Adrenal gland (tissue), 12 donors: Measurements from ENCODE around the gene CACNA1D. TPM values are rescaled to one million over a fixed set of nuclear protein-coding genes. Genes with fewer than 3 reads are reported as not detected.

Experiments
- DNase-seq, 7 donors: peaks; one replicate each; pipeline ENCODE4 v3.0.0-alpha.2; 2019 to 2020
- H3K27ac ChIP-seq, 5 donors: fragments of 200-600 bp; sonication (generic) in 4 of 5; 1 replicate in 3 of 5; 2 replicates in 2 of 5; pipeline versions ENCODE4 v1.5.1 to v1.8.0; 2016 to 2020; ENCODE audit warnings: mild to moderate bottlenecking in 1 of 5
- H3K27me3 ChIP-seq: fragments of 200-600 bp; 2 replicates; pipeline ENCODE4 v1.8.0; 2021
- H3K36me3 ChIP-seq, 2 donors: fragments of 200-600 bp; replicated peaks in 1 of 2; 1 replicate in 1 of 2; 2 replicates in 1 of 2; pipeline versions ENCODE4 v1.5.1 to v1.8.0; 2018 to 2022
- H3K4me1 ChIP-seq, 2 donors: fragments of 200-600 bp; replicated peaks in 1 of 2; 1 replicate in 1 of 2; 2 replicates in 1 of 2; pipeline versions ENCODE4 v1.5.1 to v1.8.0; 2018 to 2021
- H3K4me3 ChIP-seq, 4 donors: fragments of 200-600 bp; sonication (generic) in 3 of 4; one replicate each; pipeline ENCODE4 v1.5.1; 2016 to 2018
- H3K9me3 ChIP-seq, 3 donors: fragments of 200-600 bp; sonication (generic) in 1 of 3; replicated peaks in 1 of 3; 1 replicate in 2 of 3; 2 replicates in 1 of 3; pipeline versions ENCODE4 v1.5.1 to v1.8.0; 2016 to 2021
- POLR2A ChIP-seq, 2 donors: fragments of 450-650 bp; IDR thresholded peaks; one replicate each; pipeline ENCODE4 v1.6.1; 2017; ENCODE audit warnings: antibody characterized with exemption in 2 of 2, mild to moderate bottlenecking in 2 of 2, moderate library complexity in 1 of 2
- WGBS, 4 donors: extraction: QIAGEN DNeasy Blood & Tissue Kit in 2 of 4; methylation state at CpG; one replicate each; pipeline versions ENCODE4 v1.1.5 to v1.1.7; 2013 to 2017; 5-methylcytosine and 5-hydroxymethylcytosine counted together
- intact Hi-C, 2 donors: fragments of 100-400 bp; cut with DNase I; formaldehyde crosslinking; loops; one replicate each; pipeline versions ENCODE4 v1.14.1 to v1.15.0; 2022 to 2023
- polyA plus RNA-seq, 3 donors: library from polyadenylated mRNA; stranded (reverse); fragments of 200-250 nt in 2 of 3; fragments of 350-450 nt in 1 of 3; fragmentation: Illumina TruSeq in 1 of 3; extraction: RNeasy Lipid Tissue Mini Kit (QIAGEN cat#74804) in 1 of 3; gene quantifications; one replicate each; pipeline ENCODE4 v1.2.3, GENCODE V29; 2013 to 2014
- total RNA-seq, 9 donors: library from RNA; depleted of rRNA in 4 of 9; stranded (reverse); fragments of >200 nt in 4 of 9; fragments of 120-200 nt in 1 of 9; fragmentation: NEBNext Ultra II Directional in 1 of 9; extraction: Animal tissue kit (Norgen Biotek cat#: 25700) in 1 of 9; gene quantifications; one replicate each; pipeline versions ENCODE4 v1.1.0 to v1.2.4, GENCODE V29; 2013 to 2023
- TF ChIP-seq, protein P1 (sequence below), 6 experiments: fragments of 450-650 bp in 4 of 6; fragments of 200-600 bp in 2 of 6; sonication (generic) in 1 of 6; IDR thresholded peaks; 1 replicate in 5 of 6; 2 replicates in 1 of 6; pipeline versions ENCODE4 v1.5.1 to v1.8.0; 2016 to 2021; ENCODE audit warnings: antibody characterized with exemption in 6 of 6, mild to moderate bottlenecking in 2 of 6, moderate library complexity in 1 of 6
- donor health status: healthy with polysubstance abuse.
- donor health status: Bipolar disorder and iron deficiency.
- donor health status: DM: yes; HTN: yes; CAD: no.
- donor health status: DM: no; HTN: no; CAD: no.
- donor health status: DM: no; HTN: no; CAD: no.
- donor health status: DM: yes; HTN: yes; CAD: no.

CACNA1D gene
- total and polyA plus RNA-seq, 12 donors = 25.8 to 111 (median 63.0) TPM

DNA sequence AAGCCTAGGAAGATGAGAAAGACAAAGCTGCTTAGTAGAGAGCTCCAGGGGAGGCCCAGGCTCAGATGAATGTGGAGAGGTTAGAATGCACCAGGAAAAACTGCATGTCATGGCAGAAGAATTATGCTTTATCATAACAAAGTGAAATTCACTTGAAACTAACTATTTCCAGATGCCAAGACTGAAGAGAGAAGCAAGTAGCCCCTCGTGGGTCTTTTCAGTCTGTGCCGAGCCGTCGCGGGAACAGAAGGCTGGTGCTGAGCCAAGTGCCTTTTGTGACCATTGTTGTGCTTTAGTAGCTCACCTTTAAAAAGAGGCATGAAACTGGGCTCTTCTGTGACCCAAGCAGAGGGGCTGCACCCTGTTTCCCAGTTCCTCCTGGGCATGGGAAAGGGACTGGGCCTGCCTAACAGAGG is 278.6 kb downstream of the CACNA1D start:
- no peaks in the 10 kb centered on the region for H3K27me3 ChIP-seq
- H3K4me3 ChIP-seq = no peak overlapping the region
- H3K36me3 ChIP-seq = peaks cover 0 to 18% of the 10 kb centered on the region in 2 donors
- no peaks in the 10 kb centered on the region for H3K9me3 ChIP-seq
- H3K4me1 ChIP-seq = peaks cover 13 to 26% of the 10 kb centered on the region in 2 donors
- no peak for TF ChIP-seq POLR2A (IDR thresholded peaks at IDR 0.05)
- TF ChIP-seq, protein P1, sequence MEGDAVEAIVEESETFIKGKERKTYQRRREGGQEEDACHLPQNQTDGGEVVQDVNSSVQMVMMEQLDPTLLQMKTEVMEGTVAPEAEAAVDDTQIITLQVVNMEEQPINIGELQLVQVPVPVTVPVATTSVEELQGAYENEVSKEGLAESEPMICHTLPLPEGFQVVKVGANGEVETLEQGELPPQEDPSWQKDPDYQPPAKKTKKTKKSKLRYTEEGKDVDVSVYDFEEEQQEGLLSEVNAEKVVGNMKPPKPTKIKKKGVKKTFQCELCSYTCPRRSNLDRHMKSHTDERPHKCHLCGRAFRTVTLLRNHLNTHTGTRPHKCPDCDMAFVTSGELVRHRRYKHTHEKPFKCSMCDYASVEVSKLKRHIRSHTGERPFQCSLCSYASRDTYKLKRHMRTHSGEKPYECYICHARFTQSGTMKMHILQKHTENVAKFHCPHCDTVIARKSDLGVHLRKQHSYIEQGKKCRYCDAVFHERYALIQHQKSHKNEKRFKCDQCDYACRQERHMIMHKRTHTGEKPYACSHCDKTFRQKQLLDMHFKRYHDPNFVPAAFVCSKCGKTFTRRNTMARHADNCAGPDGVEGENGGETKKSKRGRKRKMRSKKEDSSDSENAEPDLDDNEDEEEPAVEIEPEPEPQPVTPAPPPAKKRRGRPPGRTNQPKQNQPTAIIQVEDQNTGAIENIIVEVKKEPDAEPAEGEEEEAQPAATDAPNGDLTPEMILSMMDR (IDR thresholded peaks at IDR 0.05) = no peak
- 26 to 53% (median 41%) methylated on average over 5 of the region's 5 CpGs for WGBS, 4 donors
- H3K27ac ChIP-seq = peak overlapping the region in 3 of 5 donors; percentile 63 to 85 (median 67)
- no peak for DNase-seq
- intact Hi-C loops = no loop called here

GRCh38 chr3:53773611-53774368 is 279.4 kb downstream of the CACNA1D start:
- peak in 1 of 2 donors; percentile 45 for TF ChIP-seq POLR2A (IDR thresholded peaks at IDR 0.05)
- TF ChIP-seq, protein P1 (IDR thresholded peaks at IDR 0.05) = no peak
- H3K4me3 ChIP-seq = no peak overlapping the region
- H3K27me3 ChIP-seq = no peaks in the 10 kb centered on the region
- WGBS, 4 donors = 46 to 58% (median 57%) methylated on average over 8 to 10 of the region's 10 CpGs
- intact Hi-C loops = no loop called here
- peak; percentile 47 to 86 (median 82) for DNase-seq
- H3K9me3 ChIP-seq = no peaks in the 10 kb centered on the region
- H3K4me1 ChIP-seq = peaks cover 13 to 26% of the 10 kb centered on the region in 2 donors
- H3K36me3 ChIP-seq = peaks cover 0 to 21% of the 10 kb centered on the region in 2 donors
- H3K27ac ChIP-seq = peak overlapping the region in 3 of 5 donors; percentile 63 to 85 (median 67)

DNA sequence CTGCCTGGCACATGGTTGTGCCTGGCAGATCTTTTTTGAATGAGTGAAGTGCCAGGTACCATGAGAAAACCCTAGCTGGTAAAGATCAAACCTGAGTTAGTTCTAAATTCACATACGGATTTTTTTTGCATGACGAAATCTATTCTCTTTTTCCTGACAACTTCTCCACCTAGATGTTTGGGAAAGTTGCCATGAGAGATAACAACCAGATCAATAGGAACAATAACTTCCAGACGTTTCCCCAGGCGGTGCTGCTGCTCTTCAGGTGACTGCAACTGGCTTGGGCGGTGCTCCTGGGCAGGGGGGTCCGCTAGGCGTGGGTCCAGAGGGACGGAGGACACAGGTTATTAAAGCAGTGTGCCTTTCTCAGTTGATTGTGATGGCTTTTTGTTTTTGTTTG is 280.0 kb downstream of the CACNA1D start:
- WGBS, 4 donors = 78 to 90% (median 81%) methylated on average over 8 of the region's 8 CpGs
- no peak overlapping the region for H3K4me3 ChIP-seq
- TF ChIP-seq POLR2A (IDR thresholded peaks at IDR 0.05) = no peak
- TF ChIP-seq, protein P1 (IDR thresholded peaks at IDR 0.05) = no peak
- peaks cover 13 to 26% of the 10 kb centered on the region in 2 donors for H3K4me1 ChIP-seq
- H3K36me3 ChIP-seq = peaks cover 0 to 27% of the 10 kb centered on the region in 2 donors
- H3K27me3 ChIP-seq = no peaks in the 10 kb centered on the region
- H3K9me3 ChIP-seq = no peaks in the 10 kb centered on the region
- intact Hi-C loops = no loop called here
- H3K27ac ChIP-seq = peak overlapping the region in 3 of 5 donors; percentile 58 to 67 (median 63)
- DNase-seq = no peak

DNA sequence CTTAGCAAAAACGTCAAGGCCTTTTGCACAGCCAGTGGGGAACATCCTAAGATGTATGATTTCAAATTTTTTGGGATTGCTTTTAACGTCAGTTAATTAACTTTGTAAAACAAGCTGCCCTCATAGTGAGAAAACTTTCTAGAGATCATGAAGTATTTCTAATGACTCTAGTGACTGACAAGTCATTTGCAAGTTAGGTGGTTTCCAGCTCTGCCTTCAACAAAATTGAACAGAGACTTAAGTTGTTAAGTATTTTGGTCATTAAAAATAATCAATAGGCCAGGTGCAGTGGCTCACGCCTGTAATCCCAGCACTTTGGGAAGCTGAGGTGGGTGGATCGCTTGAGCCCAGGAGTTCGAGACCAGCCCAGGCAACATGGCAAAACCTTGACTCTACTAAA is 280.6 kb downstream of the CACNA1D start:
- no peaks in the 10 kb centered on the region for H3K9me3 ChIP-seq
- H3K36me3 ChIP-seq = peaks cover 0 to 30% of the 10 kb centered on the region in 2 donors
- WGBS, 4 donors = 86 to 93% (median 90%) methylated on average over 5 of the region's 5 CpGs
- no peak for TF ChIP-seq POLR2A (IDR thresholded peaks at IDR 0.05)
- TF ChIP-seq, protein P1 (IDR thresholded peaks at IDR 0.05) = no peak
- intact Hi-C loops = no loop called here
- H3K27ac ChIP-seq = no peak overlapping the region
- H3K27me3 ChIP-seq = no peaks in the 10 kb centered on the region
- H3K4me3 ChIP-seq = no peak overlapping the region
- DNase-seq = no peak
- H3K4me1 ChIP-seq = peaks cover 13 to 26% of the 10 kb centered on the region in 2 donors
